Measurements from ENCODE around the gene SSUH2. TPM values are rescaled to one million over a fixed set of nuclear protein-coding genes. Genes with fewer than 3 reads are reported as not detected.

Gene SSUH2
- total RNA-seq, 1 experiment from 2014 or later, result 0.11 TPM

Other genes with a start within 250 kb of the SSUH2 start
- 6.0 and 15.6 TPM in 2 replicates for gene LMCD1, start 143.0 kb downstream of the SSUH2 start, total RNA-seq (2014; rRNA removed; shearing (Covaris generic))
- not detected in 2 replicates for gene CAV3, start 89.0 kb upstream of the SSUH2 start, total RNA-seq (2014; rRNA removed; shearing (Covaris generic))
- 4.4 and 5.3 TPM in 2 replicates for gene OXTR, start 124.8 kb upstream of the SSUH2 start, total RNA-seq (2014; rRNA removed; shearing (Covaris generic))